Adipocyte (in vitro differentiated cells): Measurements from ENCODE around the gene GTPBP2.
A peak's percentile ranks its signal among the peaks of the same experiment; 100 is the strongest.

Experiments used
- DNase-seq: peaks from one replicate; pipeline ENCODE4 v3.0.0-alpha.2; 2015; ENCODE audit warnings: low read depth
- H3K27me3 ChIP-seq: replicated peaks from 2 replicates; pipeline ENCODE4 v1.7.0; 2013; ENCODE audit warnings: mild to moderate bottlenecking, low read length, moderate library complexity; ENCODE audit not compliant: control insufficient read depth, insufficient read depth
- H3K36me3 ChIP-seq: 2 replicates; pipeline ENCODE4 v1.7.0; 2013; ENCODE audit warnings: low read length, mild to moderate bottlenecking, moderate library complexity; ENCODE audit not compliant: control insufficient read depth, insufficient read depth, severe bottlenecking
- H3K4me1 ChIP-seq: 2 replicates; pipeline ENCODE4 v1.7.0; 2013; ENCODE audit warnings: mild to moderate bottlenecking, low read length, moderate library complexity; ENCODE audit not compliant: control insufficient read depth, insufficient read depth
- H3K4me3 ChIP-seq: 2 replicates; pipeline ENCODE4 v1.7.0; 2013; ENCODE audit warnings: mild to moderate bottlenecking, low read length, moderate library complexity
- H3K9ac ChIP-seq: 2 replicates; pipeline ENCODE4 v1.7.0; 2013; ENCODE audit warnings: mild to moderate bottlenecking, low read length, moderate library complexity
- H3K9me3 ChIP-seq: 2 replicates; pipeline ENCODE4 v1.7.0; 2013; ENCODE audit warnings: mild to moderate bottlenecking, low read length, moderate library complexity; ENCODE audit not compliant: control insufficient read depth

GTPBP2 gene

DNA sequence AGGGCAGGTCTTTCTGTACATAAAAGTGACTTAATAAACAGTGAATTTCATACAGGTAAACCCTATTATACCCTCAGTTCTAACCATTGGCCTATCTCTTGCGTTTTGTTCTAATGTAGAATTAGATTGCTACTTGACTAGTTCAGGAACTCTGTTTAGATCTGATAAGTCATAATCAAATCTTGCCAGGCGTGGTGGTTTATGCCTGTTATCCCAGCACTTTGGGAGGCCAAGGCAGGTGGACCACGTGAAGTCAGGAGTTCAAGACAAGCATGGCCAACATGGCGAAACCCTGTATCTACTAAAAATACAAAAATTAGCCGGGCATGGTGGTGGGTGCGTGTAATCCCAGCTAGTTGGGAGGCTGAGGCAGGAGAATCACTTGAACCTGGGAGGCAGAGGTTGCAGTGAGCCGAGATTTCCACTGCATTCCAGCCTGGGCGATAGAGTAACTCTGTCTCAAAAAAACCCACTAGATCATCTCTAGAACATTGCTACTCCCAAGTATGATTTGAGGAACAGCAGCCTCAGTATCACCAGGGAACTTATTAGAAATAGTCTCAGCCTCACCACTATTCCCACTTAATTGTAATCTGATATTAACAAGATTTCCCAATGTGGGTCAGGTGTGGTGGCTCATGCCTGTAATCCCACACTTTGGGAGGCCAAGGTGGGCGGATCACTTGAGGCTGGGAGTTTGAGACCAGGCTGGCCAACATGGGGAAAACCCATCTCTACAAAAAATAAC, 12.2 kb downstream of the GTPBP2 start:
- Histone ChIP-seq H3K4me3 (no peak overlapping the region), H3K9ac (no peak overlapping the region), H3K4me1 (no peaks in the 10 kb centered on the region), H3K36me3 (peaks cover 58% of the 10 kb centered on the region), H3K9me3 (no peaks in the 10 kb centered on the region), H3K27me3 (no peaks in the 10 kb centered on the region)
- no peak for DNase-seq

- no peak overlapping the region for H3K4me3 ChIP-seq
- DNase-seq = no peak
- no peaks in the 10 kb centered on the region for H3K4me1 ChIP-seq
- H3K27me3 ChIP-seq = no peaks in the 10 kb centered on the region
- H3K9ac ChIP-seq = no peak overlapping the region
- no peaks in the 10 kb centered on the region for H3K9me3 ChIP-seq
- H3K36me3 ChIP-seq = peaks cover 50% of the 10 kb centered on the region
Observed at GRCh38 chr6:43614396-43614730, 14.7 kb downstream of the GTPBP2 start.

DNA sequence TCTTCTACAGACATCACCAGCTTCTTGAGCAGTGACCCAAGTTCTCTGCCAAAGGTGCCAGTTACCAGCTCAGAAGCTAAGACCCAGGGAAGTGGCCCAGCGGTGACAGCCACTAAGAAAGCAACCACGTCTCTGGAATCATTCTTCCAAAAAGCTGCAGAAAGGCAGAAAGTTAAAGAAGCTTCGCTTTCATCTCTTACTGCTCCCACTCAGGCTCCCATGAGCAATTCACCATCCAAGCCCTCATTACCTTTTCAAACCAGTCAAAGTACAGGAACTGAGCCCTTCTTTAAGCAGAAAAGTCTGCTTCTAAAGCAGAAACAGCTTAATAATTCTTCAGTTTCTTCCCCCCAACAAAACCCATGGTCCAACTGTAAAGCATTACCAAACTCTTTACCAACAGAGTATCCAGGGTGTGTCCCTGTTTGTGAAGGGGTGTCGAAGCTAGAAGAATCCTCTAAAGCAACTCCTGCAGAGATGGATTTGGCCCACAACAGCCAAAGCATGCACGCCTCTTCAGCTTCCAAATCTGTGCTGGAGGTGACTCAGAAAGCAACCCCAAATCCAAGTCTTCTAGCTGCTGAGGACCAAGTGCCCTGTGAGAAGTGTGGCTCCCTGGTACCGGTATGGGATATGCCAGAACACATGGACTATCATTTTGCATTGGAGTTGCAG, 15.2 kb downstream of the GTPBP2 start:
- H3K36me3 ChIP-seq = peaks cover 46% of the 10 kb centered on the region
- no peaks in the 10 kb centered on the region for H3K4me1 ChIP-seq
- no peak overlapping the region for H3K9ac ChIP-seq
- no peak overlapping the region for H3K4me3 ChIP-seq
- DNase-seq = no peak
- no peaks in the 10 kb centered on the region for H3K27me3 ChIP-seq
- H3K9me3 ChIP-seq = no peaks in the 10 kb centered on the region

GRCh38 chr6:43610431-43610830, 18.6 kb downstream of the GTPBP2 start:
- DNase-seq = no peak
- Histone ChIP-seq H3K9me3 (no peaks in the 10 kb centered on the region), H3K4me3 (no peak overlapping the region), H3K36me3 (peaks cover 67% of the 10 kb centered on the region), H3K27me3 (no peaks in the 10 kb centered on the region), H3K9ac (no peak overlapping the region), H3K4me1 (peaks cover 4% of the 10 kb centered on the region)

- Histone ChIP-seq H3K4me3 (no peak overlapping the region), H3K4me1 (peaks cover 8% of the 10 kb centered on the region), H3K36me3 (peaks cover 67% of the 10 kb centered on the region), H3K9me3 (no peaks in the 10 kb centered on the region), H3K27me3 (no peaks in the 10 kb centered on the region), H3K9ac (peak overlapping the region; percentile 15)
- peak; percentile 24 for DNase-seq
Observed at GRCh38 chr6:43609402-43609801, 19.7 kb downstream of the GTPBP2 start.

- Histone ChIP-seq H3K36me3 (peaks cover 62% of the 10 kb centered on the region), H3K9ac (peak overlapping the region; percentile 15), H3K9me3 (no peaks in the 10 kb centered on the region), H3K4me3 (no peak overlapping the region), H3K27me3 (no peaks in the 10 kb centered on the region), H3K4me1 (peaks cover 9% of the 10 kb centered on the region)
- no peak for DNase-seq
Observed at GRCh38 chr6:43608807-43609206, 20.3 kb downstream of the GTPBP2 start.

DNA sequence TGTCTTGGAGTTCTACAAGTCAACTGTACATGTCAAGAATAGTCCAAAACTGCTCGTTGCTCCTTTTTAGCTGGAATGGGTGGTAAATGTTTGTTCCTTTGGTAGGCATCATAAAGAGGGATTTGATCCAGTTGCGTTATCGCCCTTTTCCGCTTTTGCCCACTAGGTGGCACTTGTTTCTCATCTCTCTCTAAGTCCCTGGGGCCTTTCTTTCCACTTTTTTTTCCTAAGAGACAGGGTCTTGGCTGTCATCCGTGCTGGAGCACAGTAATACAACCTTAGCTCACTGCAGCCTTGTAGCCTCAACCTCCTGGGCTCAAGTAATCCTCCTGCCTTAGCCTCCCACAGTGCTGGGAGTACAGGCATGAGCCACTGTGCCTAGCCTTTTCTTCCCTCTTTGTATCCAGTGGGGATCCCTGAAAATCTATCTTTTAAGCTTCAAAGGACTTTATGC, 20.7 kb downstream of the GTPBP2 start:
- Histone ChIP-seq H3K36me3 (peaks cover 62% of the 10 kb centered on the region), H3K4me3 (no peak overlapping the region), H3K9me3 (no peaks in the 10 kb centered on the region), H3K4me1 (peaks cover 9% of the 10 kb centered on the region), H3K9ac (no peak overlapping the region), H3K27me3 (no peaks in the 10 kb centered on the region)
- DNase-seq = peak; percentile 93

- Histone ChIP-seq H3K27me3 (no peaks in the 10 kb centered on the region), H3K9me3 (no peaks in the 10 kb centered on the region), H3K36me3 (peaks cover 65% of the 10 kb centered on the region), H3K9ac (no peak overlapping the region), H3K4me3 (no peak overlapping the region), H3K4me1 (peaks cover 9% of the 10 kb centered on the region)
- DNase-seq = no peak
Observed at GRCh38 chr6:43606019-43606418, 23.0 kb downstream of the GTPBP2 start.

DNA sequence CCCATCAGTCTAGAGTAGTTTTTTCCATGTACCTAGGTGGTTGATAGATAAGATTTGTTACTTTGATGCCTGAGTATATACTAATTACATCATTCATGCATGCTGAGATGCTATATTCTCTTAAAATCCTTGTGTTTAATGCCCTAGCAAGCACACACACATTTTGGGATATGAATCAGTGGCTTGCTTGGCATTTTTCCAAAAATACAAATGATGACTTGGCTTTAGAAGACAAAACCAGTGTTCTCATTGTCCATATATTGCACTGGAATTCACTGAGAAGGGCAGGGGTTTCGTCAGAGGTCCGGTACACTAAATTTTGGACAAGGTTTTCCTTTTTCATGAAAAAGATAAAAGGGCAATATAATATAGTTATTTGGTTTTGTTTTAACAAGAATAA, 24.9 kb downstream of the GTPBP2 start:
- Histone ChIP-seq H3K36me3 (peaks cover 65% of the 10 kb centered on the region), H3K9ac (no peak overlapping the region), H3K9me3 (no peaks in the 10 kb centered on the region), H3K4me3 (no peak overlapping the region), H3K27me3 (no peaks in the 10 kb centered on the region), H3K4me1 (peaks cover 9% of the 10 kb centered on the region)
- DNase-seq = peak; percentile 72

DNA sequence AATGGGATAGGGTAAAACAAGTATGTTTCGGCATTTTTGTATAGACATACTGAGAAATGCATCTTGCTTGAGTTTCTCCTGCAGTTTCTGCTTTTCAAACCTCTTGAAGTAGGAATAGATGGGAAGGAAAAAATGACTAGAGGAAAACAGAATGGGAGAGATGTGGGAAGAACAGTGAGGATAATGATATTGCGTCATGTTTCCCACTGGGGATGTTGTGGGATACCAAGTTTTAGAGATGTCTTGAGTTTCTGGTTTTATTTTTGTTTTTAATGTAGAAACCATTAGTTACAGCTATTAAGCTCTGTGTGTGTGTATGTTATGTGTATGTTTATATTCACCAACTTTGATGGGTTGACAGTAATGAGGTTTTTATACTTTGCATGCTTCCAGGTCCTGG, 28.5 kb downstream of the GTPBP2 start:
- Histone ChIP-seq H3K27me3 (no peaks in the 10 kb centered on the region), H3K4me3 (no peak overlapping the region), H3K4me1 (peaks cover 5% of the 10 kb centered on the region), H3K9ac (no peak overlapping the region), H3K36me3 (peaks cover 65% of the 10 kb centered on the region), H3K9me3 (no peaks in the 10 kb centered on the region)
- no peak for DNase-seq

- Histone ChIP-seq H3K36me3 (peaks cover 54% of the 10 kb centered on the region), H3K27me3 (no peaks in the 10 kb centered on the region), H3K4me1 (peaks cover 6% of the 10 kb centered on the region), H3K9ac (no peak overlapping the region), H3K4me3 (no peak overlapping the region), H3K9me3 (no peaks in the 10 kb centered on the region)
- peak; percentile 45 for DNase-seq
Observed at GRCh38 chr6:43593938-43594337, 35.1 kb downstream of the GTPBP2 start.
